ENCODE measurements around the gene RP2.

GRCh38 chrX:46865281-46865680, 28.4 kb downstream of the RP2 start:
- TF ChIP-seq CTCF (IDR thresholded peaks at IDR 0.05 in 2 of 3, conservative IDR thresholded peaks at IDR 0.05 in 1 of 3; ENCODE audit: borderline replicate concordance in 1 of 3, insufficient read depth in 1 of 3, low read depth in 2 of 3, low read length in 2 of 3) (no peak), JUND (IDR thresholded peaks at IDR 0.05) (0 out of 2 replicates have a peak, but pooled peaks have one; percentile 21), ZBTB33 (IDR thresholded peaks at IDR 0.05; ENCODE audit: extremely low read depth, insufficient replicate concordance, low read length) (no peak), POLR2AphosphoS5 (IDR thresholded peaks at IDR 0.05; ENCODE audit: low read depth, low read length) (no peak), POLR2A (IDR thresholded peaks at IDR 0.05; ENCODE audit: borderline replicate concordance, extremely low read depth, insufficient read depth, insufficient read length) (no peak), SP1 (IDR thresholded peaks at IDR 0.05; ENCODE audit: low read depth) (no peak; the same call in 1 of the 2 replicates), ELF1 (IDR thresholded peaks at IDR 0.05; ENCODE audit: borderline replicate concordance, low read depth) (no peak), RAD21 (IDR thresholded peaks at IDR 0.05; ENCODE audit: low read depth) (no peak), EZH2 (IDR thresholded peaks at IDR 0.05) (no peak), ZFX (IDR thresholded peaks at IDR 0.05) (no peak)
- TF ChIP-seq, protein P1, sequence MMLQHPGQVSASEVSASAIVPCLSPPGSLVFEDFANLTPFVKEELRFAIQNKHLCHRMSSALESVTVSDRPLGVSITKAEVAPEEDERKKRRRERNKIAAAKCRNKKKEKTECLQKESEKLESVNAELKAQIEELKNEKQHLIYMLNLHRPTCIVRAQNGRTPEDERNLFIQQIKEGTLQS (IDR thresholded peaks at IDR 0.05) = no peak

All from HCT116 (cell line).